Thoracic aorta (tissue), 2 donors: ENCODE results near the gene NAA40. TPM values are rescaled to one million over a fixed set of nuclear protein-coding genes. Genes with fewer than 3 reads are reported as not detected.

ENCODE experiments used
- ATAC-seq: fragments of 150-250 bp; one replicate; pipeline ENCODE4 v1.8.0; 2017; ENCODE audit warnings: low read depth; ENCODE audit not compliant: insufficient number of reproducible peaks, low FRiP score
- DNase-seq: peaks from one replicate; pipeline ENCODE4 v3.0.0-alpha.2; 2020; ENCODE audit warnings: low spot score
- H3K27ac ChIP-seq, 2 donors: fragments of 200-600 bp; sonication (generic); 1 replicate in 1 of 2; 2 replicates in 1 of 2; pipeline ENCODE4 v1.5.1; 2016; ENCODE audit warnings: mild to moderate bottlenecking in 2 of 2, moderate library complexity in 2 of 2
- H3K27me3 ChIP-seq: fragments of 200-600 bp; sonication (generic); replicated peaks from 2 replicates; pipeline ENCODE4 v1.6.0; 2016; ENCODE audit warnings: mild to moderate bottlenecking; ENCODE audit not compliant: insufficient read depth
- H3K36me3 ChIP-seq: fragments of 200-600 bp; sonication (generic); one replicate; pipeline ENCODE4 v1.5.1; 2016
- H3K4me1 ChIP-seq, 2 donors: fragments of 200-600 bp; sonication (generic); 1 replicate in 1 of 2; 2 replicates in 1 of 2; pipeline versions ENCODE4 v1.5.1 to v1.6.0; 2016; ENCODE audit warnings: low read depth in 2 of 2, mild to moderate bottlenecking in 1 of 2; ENCODE audit not compliant: control insufficient read depth in 1 of 2
- H3K4me3 ChIP-seq: fragments of 200-600 bp; sonication (generic); 2 replicates; pipeline ENCODE4 v1.5.1; 2016; ENCODE audit warnings: mild to moderate bottlenecking
- H3K9me3 ChIP-seq: fragments of 200-600 bp; sonication (generic); 2 replicates; pipeline ENCODE4 v1.5.1; 2016
- total RNA-seq, 2 donors: library from RNA; depleted of rRNA; stranded (reverse); fragments of >200 nt; gene quantifications; one replicate each; pipeline versions ENCODE4 v1.1.0 to v1.2.3, GENCODE V29; 2016
- TF ChIP-seq, protein P1 (sequence below): fragments of 200-600 bp; sonication (generic); IDR thresholded peaks from one replicate; pipeline ENCODE4 v1.5.1; 2019; ENCODE audit warnings: antibody characterized with exemption

Gene NAA40
- total RNA-seq, 2 donors from 2014 or later, result 15.5 to 20.6 TPM

DNA sequence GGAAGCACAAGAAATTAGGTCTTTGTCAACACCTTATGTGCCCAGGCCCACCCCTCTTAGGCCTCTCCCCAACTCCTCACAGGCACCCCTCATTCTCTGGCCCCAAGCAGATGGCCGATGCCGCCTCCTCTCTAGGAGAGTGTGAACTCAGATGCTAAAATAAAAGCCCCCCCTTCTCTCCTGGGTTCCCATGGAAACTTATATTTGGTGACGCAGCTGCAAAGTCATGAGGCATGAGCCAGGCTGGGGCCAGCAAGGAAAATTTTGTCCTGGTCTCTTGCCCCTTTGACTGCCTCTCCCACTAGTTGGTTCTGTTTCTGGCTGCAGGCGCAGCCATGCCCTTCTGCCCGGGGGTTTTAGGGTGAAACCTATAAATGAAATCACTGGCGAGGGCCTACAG is 33.6 kb upstream of the NAA40 start:
- no peak for DNase-seq
- ATAC-seq, result no peak
- peak overlapping the region; percentile 63 to 65 for H3K27ac ChIP-seq
- H3K36me3 ChIP-seq, result peaks cover 62% of the 10 kb centered on the region
- peaks cover 10 to 32% of the 10 kb centered on the region in 2 donors for H3K4me1 ChIP-seq
- no peak overlapping the region for H3K4me3 ChIP-seq
- H3K27me3 ChIP-seq, result no peaks in the 10 kb centered on the region
- H3K9me3 ChIP-seq, result no peaks in the 10 kb centered on the region
- TF ChIP-seq, protein P1, sequence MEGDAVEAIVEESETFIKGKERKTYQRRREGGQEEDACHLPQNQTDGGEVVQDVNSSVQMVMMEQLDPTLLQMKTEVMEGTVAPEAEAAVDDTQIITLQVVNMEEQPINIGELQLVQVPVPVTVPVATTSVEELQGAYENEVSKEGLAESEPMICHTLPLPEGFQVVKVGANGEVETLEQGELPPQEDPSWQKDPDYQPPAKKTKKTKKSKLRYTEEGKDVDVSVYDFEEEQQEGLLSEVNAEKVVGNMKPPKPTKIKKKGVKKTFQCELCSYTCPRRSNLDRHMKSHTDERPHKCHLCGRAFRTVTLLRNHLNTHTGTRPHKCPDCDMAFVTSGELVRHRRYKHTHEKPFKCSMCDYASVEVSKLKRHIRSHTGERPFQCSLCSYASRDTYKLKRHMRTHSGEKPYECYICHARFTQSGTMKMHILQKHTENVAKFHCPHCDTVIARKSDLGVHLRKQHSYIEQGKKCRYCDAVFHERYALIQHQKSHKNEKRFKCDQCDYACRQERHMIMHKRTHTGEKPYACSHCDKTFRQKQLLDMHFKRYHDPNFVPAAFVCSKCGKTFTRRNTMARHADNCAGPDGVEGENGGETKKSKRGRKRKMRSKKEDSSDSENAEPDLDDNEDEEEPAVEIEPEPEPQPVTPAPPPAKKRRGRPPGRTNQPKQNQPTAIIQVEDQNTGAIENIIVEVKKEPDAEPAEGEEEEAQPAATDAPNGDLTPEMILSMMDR, result no peak

DNA sequence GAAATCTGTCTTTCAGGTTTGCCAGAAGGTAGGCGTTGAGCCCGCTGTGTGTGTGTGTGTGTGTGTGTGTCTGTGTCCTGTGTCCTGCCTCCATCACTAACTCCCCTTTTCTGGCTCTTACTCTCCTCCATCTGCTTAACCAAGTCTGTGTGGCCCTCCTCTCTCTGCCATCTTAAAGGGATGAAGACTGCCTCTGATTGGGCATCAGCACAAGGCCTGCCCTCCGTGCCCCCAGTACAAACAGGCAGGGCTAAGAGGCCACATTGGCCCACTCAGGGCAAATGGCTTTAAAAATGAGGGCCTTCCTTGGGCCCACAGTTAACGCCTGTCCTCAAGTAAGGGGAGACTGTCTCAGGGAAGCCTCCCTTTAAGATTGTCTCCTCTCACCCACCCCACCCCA is 32.7 kb upstream of the NAA40 start:
- Histone ChIP-seq H3K27me3 (no peaks in the 10 kb centered on the region), H3K4me1 (peaks cover 17 to 39% of the 10 kb centered on the region in 2 donors), H3K9me3 (no peaks in the 10 kb centered on the region), H3K4me3 (no peak overlapping the region), H3K36me3 (peaks cover 53% of the 10 kb centered on the region), H3K27ac (peak overlapping the region in 1 of 2 donors; percentile 65)
- DNase-seq, result no peak
- no peak for ATAC-seq
- TF ChIP-seq, protein P1, result no peak

DNA sequence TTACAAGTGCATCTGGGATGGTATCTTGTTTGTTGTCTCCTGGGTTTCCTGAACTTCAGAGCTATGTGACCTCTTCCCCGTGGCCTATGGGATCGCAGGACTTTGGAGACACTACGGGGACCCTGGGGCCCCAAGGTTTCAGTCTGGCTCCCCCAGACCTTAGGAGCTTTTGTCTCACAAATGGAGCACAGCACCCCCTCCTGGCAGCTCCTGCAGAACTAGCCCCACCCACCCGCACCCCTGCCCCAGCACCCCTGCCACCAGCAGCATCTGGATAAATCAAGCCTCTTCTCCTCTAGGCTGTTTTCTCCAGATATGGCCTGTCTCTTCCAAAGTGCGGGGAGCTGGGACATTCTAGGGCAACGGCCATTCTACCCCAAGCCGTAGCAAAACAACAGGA is 32.2 kb upstream of the NAA40 start:
- peaks cover 52% of the 10 kb centered on the region for H3K36me3 ChIP-seq
- H3K27me3 ChIP-seq, result no peaks in the 10 kb centered on the region
- H3K4me3 ChIP-seq, result no peak overlapping the region
- H3K27ac ChIP-seq, result no peak overlapping the region
- ATAC-seq (no peak), DNase-seq (no peak)
- H3K9me3 ChIP-seq, result no peaks in the 10 kb centered on the region
- TF ChIP-seq, protein P1, result no peak
- peaks cover 18 to 44% of the 10 kb centered on the region in 2 donors for H3K4me1 ChIP-seq

DNA sequence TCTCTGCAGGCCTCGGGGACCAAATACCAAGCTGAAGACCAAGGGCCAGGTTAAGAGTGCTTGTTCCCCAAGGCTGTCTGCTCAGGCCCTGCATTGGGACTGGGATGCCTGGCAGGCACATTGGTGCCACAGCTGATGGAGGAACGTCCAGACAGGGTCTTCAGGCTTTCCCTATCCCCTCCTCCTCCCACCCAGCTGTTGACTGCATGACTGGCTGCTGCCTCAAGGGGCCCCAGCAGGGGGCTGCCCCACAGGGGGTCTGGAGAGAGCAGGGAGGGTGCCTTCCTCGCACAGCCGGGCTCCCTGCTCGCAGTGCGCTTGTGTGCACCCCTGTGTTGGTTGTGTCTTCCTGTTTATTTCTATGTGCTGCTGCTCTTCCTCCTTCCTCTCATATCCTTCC is 31.7 kb upstream of the NAA40 start:
- Histone ChIP-seq H3K4me1 (peaks cover 18 to 44% of the 10 kb centered on the region in 2 donors), H3K27ac (no peak overlapping the region), H3K27me3 (no peaks in the 10 kb centered on the region), H3K9me3 (no peaks in the 10 kb centered on the region), H3K4me3 (no peak overlapping the region), H3K36me3 (peaks cover 51% of the 10 kb centered on the region)
- TF ChIP-seq, protein P1, result no peak
- ATAC-seq, result no peak
- DNase-seq, result no peak

DNA sequence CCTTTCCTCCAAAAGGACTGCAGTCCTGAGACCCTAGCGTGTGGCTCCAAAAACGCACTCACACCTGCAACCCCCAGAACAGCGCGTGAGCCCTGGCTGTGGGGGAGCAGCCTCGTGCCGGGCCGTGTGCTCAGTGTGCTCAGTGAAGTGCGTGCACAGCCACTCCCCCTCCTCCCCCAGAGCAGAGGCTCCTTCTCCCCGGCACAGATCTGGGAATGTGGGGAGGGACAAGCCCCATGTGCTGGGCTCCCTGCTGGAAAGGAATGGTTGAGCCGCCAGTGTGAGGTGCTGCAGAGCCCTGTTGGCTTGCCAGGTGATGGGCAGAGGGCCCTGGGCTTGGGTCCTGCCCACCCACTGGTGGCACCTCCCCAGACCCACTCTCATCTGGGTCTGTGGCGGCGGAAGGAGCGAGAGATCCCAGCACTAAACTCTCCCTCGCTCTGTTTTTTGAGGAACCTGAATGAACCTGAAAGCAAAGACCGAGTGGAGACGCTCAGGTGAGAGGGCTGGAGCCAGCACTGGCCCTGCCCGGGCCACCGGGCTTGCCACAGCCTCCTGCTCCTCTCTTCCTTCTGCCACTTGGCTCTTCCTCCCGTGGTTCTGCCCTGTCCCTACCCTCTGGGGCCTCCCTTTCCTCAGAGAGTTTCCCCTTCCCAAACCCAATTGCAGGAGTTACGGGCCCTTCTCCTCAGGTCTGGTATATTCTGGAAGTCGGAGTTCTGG is 30.8 kb upstream of the NAA40 start:
- Histone ChIP-seq H3K36me3 (peaks cover 42% of the 10 kb centered on the region), H3K27ac (no peak overlapping the region), H3K9me3 (no peaks in the 10 kb centered on the region), H3K4me1 (peaks cover 18 to 44% of the 10 kb centered on the region in 2 donors), H3K27me3 (no peaks in the 10 kb centered on the region), H3K4me3 (no peak overlapping the region)
- ATAC-seq (no peak), DNase-seq (no peak)
- TF ChIP-seq, protein P1, result no peak
